Measurements from ENCODE around the gene SCYL1.

SCYL1 gene

GRCh38 chr11:65524741-65525545 is at the start of gene SCYL1:
SCYL1 (plus strand) TSS chr11:65525083; CDS start chr11:65525154, 71 bp downstream.
- peak; percentile 80 to 88 for DNase-seq

- no peak for DNase-seq
These were observed 48.2 kb upstream of the SCYL1 start for GRCh38 chr11:65476632-65477148.

- peak; percentile 88 to 91 for DNase-seq
These were observed 47.5 kb upstream of the SCYL1 start for GRCh38 chr11:65477149-65477965.

GRCh38 chr11:65478388-65479183 is 46.3 kb upstream of the SCYL1 start:
- DNase-seq: no peak

- DNase-seq: no peak
These were observed 45.4 kb upstream of the SCYL1 start for GRCh38 chr11:65479184-65480145.

- DNase-seq: no peak
These were observed 42.5 kb upstream of the SCYL1 start for GRCh38 chr11:65482306-65482850.

- no peak for DNase-seq
These were observed 39.0 kb upstream of the SCYL1 start for GRCh38 chr11:65485920-65486219.

- no peak for DNase-seq
These were observed 38.1 kb upstream of the SCYL1 start for GRCh38 chr11:65486570-65487466.

- peak; percentile 51 to 87 for DNase-seq
These were observed 37.2 kb upstream of the SCYL1 start for GRCh38 chr11:65487467-65488272.

GRCh38 chr11:65488273-65489034 is 36.4 kb upstream of the SCYL1 start:
- DNase-seq: no peak

GRCh38 chr11:65489035-65489705 is 35.7 kb upstream of the SCYL1 start:
- no peak for DNase-seq

- DNase-seq: no peak
These were observed 35.1 kb upstream of the SCYL1 start for GRCh38 chr11:65489706-65490320.

GRCh38 chr11:65491163-65491465 is 33.8 kb upstream of the SCYL1 start:
- no peak for DNase-seq

- DNase-seq: peak in 1 of 2 donors; percentile 58
These were observed 33.1 kb upstream of the SCYL1 start for GRCh38 chr11:65491614-65492386.

GRCh38 chr11:65492387-65492636 is 32.6 kb upstream of the SCYL1 start:
- DNase-seq: no peak

GRCh38 chr11:65492637-65493366 is 32.1 kb upstream of the SCYL1 start:
- DNase-seq: peak in 1 of 2 donors; percentile 50

Measured in CD4-positive, alpha-beta T cell treated with Interleukin-4 for 1 hour (primary cell).